T-helper 1 cell (primary cell): Measurements from ENCODE around the gene RGL1.

ENCODE experiments used
- DNase-seq, 5 donors: peaks; one replicate each; pipeline ENCODE4 v3.0.0-alpha.2; 2012 to 2020

RGL1 gene

DNA sequence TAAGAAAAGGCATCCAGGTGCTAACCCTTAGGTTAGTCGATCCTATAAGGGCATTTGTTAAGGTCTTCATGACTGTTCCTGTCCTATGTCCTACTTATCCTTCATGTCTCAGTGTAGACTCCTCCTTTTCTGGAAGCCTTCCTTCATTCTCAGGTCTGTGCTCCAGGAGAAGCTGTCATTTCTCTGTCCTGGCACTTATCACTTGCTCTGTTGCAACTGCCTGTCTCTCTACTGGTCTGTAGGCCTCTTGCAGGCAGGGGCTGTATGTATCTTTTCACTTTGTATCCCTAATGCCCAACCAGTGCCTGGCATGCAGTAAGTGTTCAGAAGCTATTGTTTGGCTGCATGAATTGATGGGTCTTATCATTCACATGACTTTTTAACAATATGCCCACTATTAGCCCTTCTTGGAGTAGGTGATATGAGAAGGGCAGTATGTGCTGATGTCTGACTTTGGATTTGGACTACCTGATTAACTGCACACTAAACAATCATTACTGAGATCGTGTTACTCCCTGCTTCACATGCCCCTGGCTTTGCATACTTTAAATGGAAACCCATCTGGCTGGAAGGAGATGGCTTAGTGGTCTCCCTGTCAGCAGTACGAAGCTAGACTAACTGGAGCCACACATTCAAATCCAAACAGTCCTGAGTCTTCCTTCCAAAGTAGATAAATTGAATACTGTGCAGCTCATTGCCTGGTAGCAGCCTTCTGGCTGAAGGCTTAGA, 88.8 kb downstream of the RGL1 start:
- DNase-seq: no peak

DNA sequence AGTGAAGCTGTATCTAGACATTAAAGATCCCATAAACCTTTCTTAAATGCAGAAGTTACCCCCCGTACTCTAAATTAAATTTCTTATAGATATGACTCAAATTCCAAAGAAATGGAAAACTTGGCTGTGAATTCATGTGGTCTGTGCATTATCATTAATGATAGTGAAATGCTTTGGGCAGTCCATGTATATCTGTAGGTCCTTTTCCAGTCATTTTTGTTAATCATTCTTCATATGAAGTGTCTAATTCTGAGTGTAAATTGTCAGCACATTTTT, 89.3 kb downstream of the RGL1 start:
- DNase-seq: no peak

DNA sequence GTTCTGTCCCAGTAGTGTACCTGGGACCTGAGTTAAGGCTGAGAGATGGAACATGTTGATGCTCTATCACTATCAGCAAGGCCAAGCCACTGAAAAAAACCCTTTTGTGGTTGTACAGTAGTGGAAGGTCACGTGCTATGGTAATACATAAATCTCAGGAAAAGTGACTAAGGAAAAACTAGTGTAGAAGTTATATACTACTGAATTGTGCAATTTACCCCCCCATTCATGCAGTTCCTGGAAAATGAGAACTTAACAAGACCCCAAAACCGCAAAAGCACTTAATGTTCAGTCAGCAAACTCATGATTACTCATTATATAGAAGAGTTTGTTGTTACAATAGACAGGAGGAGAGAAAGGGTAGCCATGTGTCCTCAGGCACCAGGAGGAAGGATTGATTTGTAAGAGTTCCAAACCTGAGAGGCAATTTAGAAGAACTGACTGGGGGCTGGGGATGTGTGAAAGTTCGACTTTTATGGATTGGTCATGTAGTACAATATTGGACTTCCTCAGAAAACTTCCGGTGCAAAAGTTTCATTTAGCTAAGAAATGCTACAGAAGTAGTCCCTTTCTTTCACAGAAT, 91.6 kb downstream of the RGL1 start:
- peak in 1 of 5 donors; percentile 21 for DNase-seq

DNA sequence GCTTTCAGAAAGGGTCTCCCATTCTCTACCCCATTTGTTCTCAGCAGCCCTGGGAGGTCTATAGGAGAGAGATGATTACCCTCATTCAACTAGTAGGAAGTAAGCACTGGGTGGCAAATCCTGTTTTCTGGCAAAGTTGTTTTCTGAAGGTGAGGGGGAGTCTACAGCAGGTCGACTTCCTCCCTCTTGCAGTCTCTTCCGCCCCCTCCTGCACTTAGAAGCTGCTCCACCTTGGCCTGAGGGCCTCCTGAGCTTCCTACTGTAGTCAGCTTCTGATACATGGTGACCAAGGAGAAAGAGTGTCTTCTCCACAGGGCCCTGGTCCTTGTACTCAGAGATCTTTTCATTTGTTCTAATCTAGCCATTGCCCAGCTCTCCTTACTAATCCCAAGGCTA, 93.1 kb downstream of the RGL1 start:
- no peak for DNase-seq

DNA sequence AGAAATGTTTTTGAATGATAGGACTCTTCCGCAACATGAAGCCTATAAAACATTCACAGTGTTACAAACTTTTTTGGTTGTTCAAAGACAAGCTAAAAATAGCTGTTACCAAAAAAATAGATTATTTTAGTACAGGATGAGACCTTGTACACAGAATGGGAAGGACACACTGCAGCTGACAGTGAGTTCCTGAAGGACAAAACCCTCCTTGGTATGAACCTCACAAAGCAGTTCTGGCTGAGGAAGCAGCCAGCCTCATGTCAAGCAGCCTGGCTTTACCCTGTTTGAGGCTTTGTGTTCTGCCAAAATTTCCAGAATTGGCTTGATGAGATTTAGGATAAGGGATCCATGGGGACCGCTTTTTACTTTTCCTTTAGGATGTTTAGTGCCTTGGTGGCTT, 93.7 kb downstream of the RGL1 start:
- no peak for DNase-seq

DNA sequence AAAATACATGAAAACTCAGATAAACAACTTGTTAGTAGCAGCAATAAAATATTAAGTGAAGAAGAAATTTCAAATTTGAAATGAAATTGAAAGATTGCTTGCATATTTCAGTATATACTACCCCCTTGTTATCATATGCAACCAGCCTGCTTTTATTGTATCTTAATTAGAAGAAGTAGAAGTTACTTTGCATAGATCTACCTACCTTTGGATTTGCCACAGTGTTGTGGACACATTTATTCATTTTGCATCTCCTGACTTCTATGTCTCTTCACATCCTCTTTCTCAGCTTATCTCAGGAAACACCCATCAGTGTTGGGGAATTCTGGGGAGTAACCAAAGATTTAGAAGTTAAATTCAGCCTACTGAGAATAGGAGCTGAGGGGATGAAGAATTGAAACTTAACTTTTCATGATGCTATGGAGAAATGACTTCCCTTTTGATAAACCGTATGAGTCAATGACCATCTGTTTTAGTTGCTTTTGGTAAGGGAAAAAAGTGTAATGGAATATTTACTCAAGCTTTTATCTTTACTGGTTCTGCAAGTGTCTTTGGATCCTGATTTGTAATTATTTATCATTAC, 96.9 kb downstream of the RGL1 start:
- DNase-seq: no peak

DNA sequence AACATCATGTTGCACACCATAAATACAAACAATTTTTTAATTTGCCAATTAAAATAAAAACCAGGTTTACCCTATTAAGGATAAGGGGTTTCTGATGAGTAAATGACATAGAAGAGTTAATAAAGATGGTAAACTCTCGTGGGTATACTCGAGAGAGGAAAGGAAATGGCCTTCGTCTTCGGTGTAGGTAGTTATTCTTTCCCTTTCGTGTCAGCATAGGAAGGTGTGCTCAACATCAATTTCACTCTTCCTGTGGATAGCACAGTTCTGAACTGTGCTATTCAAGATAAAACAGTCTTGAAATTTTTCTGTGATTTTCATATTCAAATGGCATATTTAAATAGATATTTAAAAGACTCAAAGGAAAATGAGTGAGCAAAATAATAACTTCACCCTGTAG, 98.2 kb downstream of the RGL1 start:
- DNase-seq: no peak

DNA sequence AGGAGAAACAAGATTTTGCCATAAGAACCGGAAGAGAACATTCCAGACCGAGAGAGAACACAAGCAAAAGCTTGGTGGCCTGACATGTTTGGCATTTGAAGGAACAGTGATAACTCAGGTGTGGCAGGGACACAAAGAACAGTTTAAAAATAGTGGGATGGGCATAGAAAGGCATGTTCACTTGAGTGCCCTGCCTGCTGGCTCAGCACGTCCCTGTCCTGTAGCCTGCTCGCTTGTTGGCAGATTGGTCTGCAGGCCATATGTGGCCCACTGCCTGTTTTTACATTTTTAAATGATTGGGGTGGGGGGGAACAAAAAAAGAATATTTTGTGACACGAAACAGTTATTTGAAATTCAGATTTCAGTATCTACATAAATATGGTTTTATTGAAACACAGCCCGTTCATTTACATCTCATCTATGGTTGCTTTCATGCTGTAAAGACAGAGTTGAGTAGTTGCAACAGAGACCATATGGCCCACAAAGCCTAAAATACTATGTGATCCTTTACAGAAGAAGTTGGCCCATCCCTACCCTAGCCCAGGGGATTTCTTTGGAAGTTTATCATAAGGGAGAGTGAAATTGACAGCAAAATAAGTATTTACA, 100.7 kb downstream of the RGL1 start:
- DNase-seq: no peak

DNA sequence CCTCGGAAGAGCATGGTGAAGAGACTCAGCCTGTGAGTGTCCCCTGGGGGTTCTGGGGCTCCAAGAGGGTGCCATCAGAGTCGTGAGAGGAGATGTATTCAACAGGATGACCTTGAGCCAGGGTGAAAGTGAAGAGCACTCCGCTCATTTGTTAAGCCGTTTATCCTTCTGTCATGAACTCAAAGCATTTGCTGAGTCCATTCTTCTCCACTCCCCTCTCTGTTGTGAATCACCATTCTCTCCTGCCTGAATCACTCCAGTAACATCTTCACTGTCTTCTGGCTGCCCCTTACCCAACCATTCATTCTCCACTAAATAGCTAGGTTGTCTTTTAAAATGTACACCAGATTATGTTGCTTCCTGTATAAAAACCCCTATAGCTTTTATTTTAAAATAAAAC, 102.2 kb downstream of the RGL1 start:
- no peak for DNase-seq

DNA sequence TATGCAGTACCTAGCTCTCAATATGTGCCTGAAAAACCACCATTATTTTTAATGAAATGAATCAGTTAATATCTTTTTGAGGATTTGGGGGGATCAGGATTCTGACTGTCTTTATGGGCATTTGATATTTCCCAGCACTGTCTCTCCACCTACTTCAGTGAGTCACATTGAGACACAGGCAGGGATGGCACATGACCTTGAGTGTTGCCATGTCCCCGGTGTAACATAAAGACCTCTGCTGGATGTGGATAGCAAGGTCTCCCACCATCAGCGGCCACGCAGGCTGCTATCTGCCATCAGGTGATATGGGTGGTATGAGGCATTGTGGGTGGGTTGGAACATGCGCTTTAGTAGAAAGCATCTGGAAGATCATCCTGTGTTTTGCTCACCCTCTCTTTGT, 103.2 kb downstream of the RGL1 start:
- no peak for DNase-seq

DNA sequence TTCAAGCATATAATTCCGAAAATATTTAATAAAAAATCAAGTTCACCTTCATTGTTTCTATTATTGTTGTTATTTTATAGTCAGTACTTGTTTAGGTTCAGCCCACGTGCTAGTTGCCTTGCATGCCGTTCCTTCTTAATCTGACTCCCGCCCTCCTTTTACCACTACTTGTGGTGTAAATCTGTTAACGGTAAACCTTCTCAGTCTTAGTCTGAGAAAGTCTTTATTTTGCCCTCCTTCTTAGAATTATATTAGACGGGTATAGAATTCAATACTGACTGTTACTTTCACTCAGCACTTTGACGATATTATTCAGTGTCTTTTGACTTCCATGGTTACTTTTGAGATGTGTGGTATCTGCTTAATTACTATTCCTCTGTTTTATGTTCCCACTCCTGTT, 104.8 kb downstream of the RGL1 start:
- peak in 1 of 5 donors; percentile 59 for DNase-seq

DNA sequence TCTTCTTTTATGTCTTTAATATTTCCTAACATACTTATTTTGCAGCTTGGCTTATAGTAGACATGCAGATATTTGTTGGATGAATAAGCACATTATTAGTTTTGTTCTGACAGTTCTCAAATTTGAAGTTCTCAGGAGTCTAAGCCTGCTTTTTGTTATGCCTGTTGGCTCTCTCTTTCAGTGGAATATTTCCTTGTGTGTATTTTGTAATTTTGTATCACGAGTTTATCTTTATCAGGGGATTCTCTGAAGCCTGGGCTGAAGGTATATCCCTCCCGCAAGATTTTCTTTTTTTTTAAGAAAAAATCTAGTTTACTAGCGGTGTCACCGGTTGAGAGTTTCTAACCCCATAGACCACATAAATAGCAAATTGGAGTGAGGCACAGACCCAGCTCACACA, 105.9 kb downstream of the RGL1 start:
- DNase-seq: no peak

DNA sequence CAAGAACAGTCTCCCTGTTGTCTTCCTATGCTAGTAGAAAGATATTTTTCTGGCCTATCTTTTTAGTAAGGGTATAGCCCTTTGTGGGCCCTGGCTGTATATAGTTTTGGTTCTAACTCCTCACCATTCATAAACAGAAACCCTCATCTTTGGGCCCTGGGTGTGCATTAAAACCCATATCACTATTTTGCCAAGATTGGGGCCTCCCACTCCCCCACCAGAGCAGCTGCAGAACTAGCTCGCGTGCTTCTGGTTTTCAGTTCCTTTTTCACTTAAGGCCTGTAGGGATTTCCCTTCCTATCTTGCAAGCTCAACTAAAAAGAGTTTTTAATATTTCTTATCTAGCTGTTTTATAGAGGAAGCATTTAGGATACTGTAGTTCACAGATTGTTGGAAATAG, 106.4 kb downstream of the RGL1 start:
- peak in 1 of 5 donors; percentile 53 for DNase-seq

DNA sequence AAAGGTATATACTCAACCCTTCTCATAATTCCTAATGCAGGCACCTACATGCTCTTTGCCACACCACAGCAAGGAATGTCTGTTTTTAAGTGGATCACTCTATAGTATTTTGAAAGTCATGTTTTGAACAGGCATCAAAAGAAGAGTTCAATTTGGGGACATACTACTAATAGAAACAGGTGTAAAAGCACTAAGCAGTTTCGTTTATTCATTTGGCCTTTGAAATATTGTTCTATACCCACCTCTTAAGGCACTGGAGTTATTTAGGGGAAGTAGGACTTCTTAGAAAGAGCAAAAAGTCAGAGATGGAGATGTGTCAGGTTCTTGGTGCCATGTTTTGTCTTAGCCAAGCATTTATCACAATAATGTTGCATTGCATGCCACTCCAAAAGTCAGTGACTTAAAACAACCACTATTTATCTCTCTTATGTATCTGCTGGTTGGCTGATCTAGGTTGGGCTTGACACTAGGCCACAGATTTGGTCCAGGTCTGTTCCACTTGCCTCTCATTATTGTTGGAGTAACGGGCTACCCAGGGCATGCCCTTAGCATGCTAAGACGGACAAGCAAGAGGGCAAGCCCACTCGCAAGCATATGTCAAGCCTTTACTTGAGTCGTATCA, 107.5 kb downstream of the RGL1 start:
- no peak for DNase-seq

DNA sequence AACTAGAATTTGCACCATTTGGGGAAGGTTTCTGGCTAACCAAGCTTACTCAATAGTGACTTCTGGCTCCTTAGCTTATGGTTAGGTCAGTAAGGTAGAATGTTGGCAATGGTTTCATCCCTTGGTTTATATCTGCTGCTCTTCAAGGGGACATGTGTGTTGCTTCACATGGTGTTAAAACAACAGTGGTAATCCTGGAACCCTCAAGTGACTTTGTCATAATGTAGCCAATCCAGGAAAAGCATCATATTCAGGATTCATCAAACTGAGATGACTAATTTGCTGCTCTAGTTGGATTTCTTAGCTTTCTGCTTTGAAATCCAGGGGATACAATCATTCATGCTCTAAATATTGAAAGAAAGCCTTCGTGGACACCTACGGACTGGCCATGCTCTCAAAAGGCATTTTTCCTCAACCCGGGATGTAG, 108.7 kb downstream of the RGL1 start:
- DNase-seq: no peak

DNA sequence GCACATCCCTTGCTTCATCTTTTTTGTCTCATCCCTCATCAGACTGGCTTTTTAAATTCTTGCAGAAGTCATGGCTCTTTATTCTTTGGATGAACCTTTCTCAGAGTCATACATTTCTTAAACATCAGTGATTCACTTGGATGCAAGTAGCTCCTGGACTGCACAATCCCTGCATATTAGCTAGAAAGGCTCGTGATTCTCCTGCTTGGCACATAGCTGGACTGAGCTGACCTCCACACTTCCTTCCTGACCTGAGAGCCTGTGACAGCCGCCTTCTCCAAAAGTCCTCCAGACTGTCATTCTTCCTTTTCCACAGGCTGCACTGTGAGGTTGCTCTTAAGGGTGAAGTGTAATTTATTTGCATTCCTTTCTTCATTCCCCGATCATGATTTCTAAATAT, 109.4 kb downstream of the RGL1 start:
- no peak for DNase-seq

DNA sequence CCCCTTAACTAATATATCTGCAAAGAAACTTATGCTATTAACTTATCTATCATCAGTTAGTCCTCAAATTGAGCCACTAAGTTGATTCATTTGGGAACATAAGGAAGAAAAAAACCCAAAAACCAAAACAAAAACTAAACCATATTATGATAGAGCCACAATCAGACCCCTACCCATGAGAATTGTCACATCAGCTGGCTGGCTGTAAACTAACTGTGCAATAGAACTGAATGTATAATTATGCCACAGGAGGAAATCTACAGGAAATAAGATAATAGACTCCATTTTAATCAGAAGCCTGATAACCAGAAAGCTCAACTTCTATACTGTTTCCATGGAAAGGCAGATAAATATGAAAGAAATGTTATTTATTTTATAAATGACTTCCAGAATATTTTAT, 110.0 kb downstream of the RGL1 start:
- no peak for DNase-seq

DNA sequence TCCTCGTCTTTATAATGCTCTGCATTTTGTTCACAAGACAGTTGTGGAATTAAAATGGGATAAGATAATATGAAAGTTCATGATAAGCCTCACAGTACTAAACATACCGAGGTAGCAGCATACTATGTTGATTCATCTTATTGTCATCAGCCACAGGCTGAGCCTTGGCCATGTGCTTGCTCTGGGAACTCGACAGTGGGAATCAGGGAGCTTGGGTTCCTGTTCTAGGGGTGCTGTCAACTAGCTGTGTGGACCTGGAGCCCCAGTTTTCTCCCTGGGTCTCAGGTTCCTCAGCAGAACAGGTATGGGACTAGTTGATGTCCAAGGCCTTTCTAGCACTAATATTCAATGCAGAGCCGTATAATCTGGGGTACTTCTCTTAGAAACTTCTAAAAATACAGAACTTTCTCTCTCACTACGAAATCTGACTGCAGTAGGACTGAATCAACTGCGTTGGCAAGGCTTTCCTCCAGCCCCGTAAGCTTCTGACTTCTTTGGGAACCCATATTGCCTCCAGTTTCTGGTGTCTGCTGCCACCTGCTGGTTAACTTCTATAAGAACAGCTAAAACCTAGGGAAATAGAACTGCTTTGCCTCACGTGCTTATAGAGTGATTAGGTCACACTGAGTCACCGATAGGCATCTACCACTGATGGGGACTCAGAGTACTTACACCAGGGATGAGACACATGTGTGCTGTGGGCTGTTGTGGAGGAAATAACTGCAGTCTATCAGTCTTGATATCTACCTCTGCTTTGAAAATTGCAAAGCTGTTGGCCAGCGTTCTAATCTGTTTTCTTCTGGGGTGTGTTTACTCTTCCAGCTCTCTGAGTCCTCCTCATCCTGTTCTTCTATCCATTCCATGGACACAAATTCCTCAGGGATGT, 110.9 kb downstream of the RGL1 start:
- DNase-seq: peak; percentile 15 to 86 (median 58)

DNA sequence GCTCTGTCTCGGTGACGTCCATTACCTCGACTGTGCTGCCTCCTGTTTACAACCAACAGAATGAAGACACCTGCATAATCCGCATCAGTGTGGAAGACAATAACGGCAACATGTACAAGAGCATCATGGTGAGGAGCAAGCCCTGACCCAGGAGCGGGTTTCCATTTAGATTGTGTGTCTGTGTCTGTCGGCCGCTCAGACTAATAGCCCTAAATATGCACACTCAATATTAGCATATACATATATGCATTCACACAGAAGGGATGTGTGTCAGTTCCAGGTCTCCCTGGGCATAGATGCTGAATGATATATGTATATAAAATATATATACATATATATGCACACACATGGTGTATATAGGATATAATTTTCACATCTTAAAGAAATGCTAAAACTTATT, 111.7 kb downstream of the RGL1 start:
- no peak for DNase-seq

DNA sequence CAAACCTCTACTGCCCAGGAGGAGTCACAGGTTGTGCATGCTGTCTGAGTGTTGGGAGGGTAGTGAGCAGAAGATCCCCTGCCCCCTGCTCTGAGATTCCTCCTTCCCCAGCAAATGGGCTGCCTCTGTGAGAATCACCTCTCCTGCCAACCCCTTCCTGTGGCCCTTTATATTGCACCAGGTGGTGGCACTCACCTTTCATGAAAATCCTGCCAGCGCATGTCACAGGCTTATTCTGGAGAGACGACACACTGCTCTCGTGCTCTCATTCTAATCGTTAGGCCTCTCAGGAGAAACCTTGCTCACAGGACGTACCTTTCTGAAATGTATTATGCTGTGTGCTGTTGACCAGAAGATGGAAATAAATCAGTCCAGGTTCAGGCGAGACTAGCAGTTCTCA, 113.7 kb downstream of the RGL1 start:
- DNase-seq: no peak

DNA sequence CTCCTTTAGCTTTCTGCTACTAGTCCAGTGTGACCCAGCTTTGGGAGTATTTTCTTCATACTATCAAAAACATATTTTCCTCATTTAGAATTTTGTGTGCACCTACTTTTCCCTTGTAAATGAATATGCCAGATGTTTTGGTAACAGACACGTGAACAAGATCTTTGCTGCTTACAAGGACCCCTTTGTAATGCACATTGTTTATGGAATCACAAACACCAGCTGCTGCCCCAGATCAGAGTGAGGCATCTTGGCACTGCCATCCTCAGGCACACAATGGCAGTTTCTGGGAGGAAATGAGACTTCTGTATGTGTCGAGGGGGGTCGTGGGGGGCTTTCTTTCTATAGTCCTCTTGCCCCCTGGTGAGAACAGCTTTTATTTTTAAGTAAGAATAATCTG, 115.7 kb downstream of the RGL1 start:
- no peak for DNase-seq

DNA sequence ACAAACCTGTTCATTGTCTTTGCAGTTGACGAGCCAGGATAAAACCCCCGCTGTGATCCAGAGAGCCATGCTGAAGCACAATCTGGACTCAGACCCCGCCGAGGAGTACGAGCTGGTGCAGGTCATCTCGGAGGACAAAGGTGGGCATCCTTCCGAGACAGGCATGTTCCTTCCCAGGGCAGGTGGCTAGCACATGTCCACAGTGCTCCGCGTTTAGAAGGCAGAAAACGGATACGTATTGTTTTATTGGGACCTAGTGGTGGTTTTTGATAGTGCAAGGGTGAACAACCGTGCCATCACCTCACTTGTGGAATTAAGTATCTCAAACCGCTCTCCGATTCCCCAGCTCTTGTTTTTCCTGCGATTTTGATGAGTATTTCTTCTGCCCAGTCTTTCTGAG, 117.3 kb downstream of the RGL1 start:
- DNase-seq: no peak

DNA sequence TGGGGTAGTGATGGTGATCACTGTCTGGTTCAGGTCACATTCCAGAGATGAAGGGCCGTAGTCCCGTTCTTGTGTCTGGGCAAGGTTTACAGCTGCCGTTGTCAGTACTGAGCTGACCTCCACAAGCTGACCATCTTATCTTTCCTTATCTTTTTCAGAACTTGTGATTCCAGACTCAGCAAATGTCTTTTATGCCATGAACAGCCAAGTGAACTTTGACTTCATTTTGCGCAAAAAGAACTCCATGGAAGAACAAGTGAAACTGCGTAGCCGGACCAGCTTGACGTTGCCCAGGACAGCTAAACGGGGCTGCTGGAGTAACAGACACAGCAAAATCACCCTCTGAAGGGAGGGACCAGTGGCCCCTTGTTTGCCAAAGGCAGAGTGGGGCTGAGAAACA, 121.0 kb downstream of the RGL1 start:
- no peak for DNase-seq
